Cardiac muscle cell (in vitro differentiated cells and primary cell): ENCODE results near the gene CCKAR. TPM values are rescaled to one million over a fixed set of nuclear protein-coding genes. Genes with fewer than 3 reads are reported as not detected.
"Not testable (repeated sequence)": the region's sequence is repeated elsewhere in the genome, so short reads cannot be mapped to it uniquely, and the experiment has no call there.

Experiments used
- DNase-seq, 2 donors: peaks; one replicate each; pipeline versions ENCODE4 v3.0.0 to v3.0.0-alpha.2; 2010 to 2017; ENCODE audit warnings: low read depth in 1 of 2, low spot score in 1 of 2
- H3K27ac ChIP-seq: fragments of 200-600 bp; sonication (generic); 2 replicates; pipeline ENCODE4 v1.5.1; 2016
- H3K27me3 ChIP-seq: fragments of 200-600 bp; sonication (generic); 2 replicates; pipeline ENCODE4 v1.6.0; 2016; ENCODE audit warnings: control low read depth
- H3K36me3 ChIP-seq: fragments of 200-600 bp; sonication (generic); 2 replicates; pipeline ENCODE4 v1.5.1; 2016; ENCODE audit warnings: control low read depth
- H3K4me1 ChIP-seq: fragments of 200-600 bp; sonication (generic); 2 replicates; pipeline ENCODE4 v1.8.1; 2017; ENCODE audit warnings: low read depth, mild to moderate bottlenecking, mixed run types
- H3K4me3 ChIP-seq: fragments of 200-600 bp; sonication (generic); 2 replicates; pipeline ENCODE4 v1.5.1; 2016; ENCODE audit warnings: mild to moderate bottlenecking
- H3K9me3 ChIP-seq: fragments of 200-600 bp; sonication (generic); 2 replicates; pipeline ENCODE4 v1.5.1; 2017; ENCODE audit warnings: low read depth, mild to moderate bottlenecking, control low read depth
- CTCF ChIP-seq: IDR thresholded peaks from 2 replicates; pipeline ENCODE4 v1.5.1; 2012; ENCODE audit warnings: low read depth, mild to moderate bottlenecking, low read length
- polyA plus RNA-seq: library from polyadenylated mRNA; unstranded; fragments of >200 nt; fragmentation: Nextera tagmentation; extraction: Ambion mirVana; gene quantifications from 2 replicates; pipeline ENCODE4 v1.2.1, GENCODE V29; 2016
- total RNA-seq: library from RNA; depleted of rRNA; stranded (reverse); fragments of >200 nt; gene quantifications from 2 replicates; pipeline ENCODE4 v1.2.3, GENCODE V29; 2016

The CCKAR gene
- total and polyA plus RNA-seq, 2 experiments from 2014 or later = 0.23 to 0.89 TPM

GRCh38 chr4:26503427-26503826, 13.1 kb upstream of the CCKAR start:
- Histone ChIP-seq H3K4me1 (peaks cover 8% of the 10 kb centered on the region), H3K27me3 (no peaks in the 10 kb centered on the region), H3K9me3 (no peaks in the 10 kb centered on the region), H3K4me3 (no peak overlapping the region), H3K36me3 (no peaks in the 10 kb centered on the region), H3K27ac (peak overlapping the region; percentile 15)
- no peak for TF ChIP-seq CTCF
- peak in 1 of 2 donors; percentile 30 for DNase-seq

- H3K27ac ChIP-seq, H3K4me1 ChIP-seq, H3K27me3 ChIP-seq, H3K9me3 ChIP-seq, H3K4me3 ChIP-seq, H3K36me3 ChIP-seq, DNase-seq: not testable (repeated sequence)
Measured at GRCh38 chr4:26500565-26500999, 10.3 kb upstream of the CCKAR start.

- no peak for TF ChIP-seq CTCF
- Histone ChIP-seq H3K4me3 (no peak overlapping the region), H3K9me3 (no peaks in the 10 kb centered on the region), H3K27ac (no peak overlapping the region), H3K36me3 (no peaks in the 10 kb centered on the region), H3K27me3 (no peaks in the 10 kb centered on the region), H3K4me1 (no peaks in the 10 kb centered on the region)
- no peak for DNase-seq
Measured at GRCh38 chr4:26496207-26496783, 6.0 kb upstream of the CCKAR start.

GRCh38 chr4:26493461-26493860, 3.2 kb upstream of the CCKAR start:
- no peak overlapping the region for H3K4me3 ChIP-seq
- no peaks in the 10 kb centered on the region for H3K4me1 ChIP-seq
- no peaks in the 10 kb centered on the region for H3K36me3 ChIP-seq
- no peaks in the 10 kb centered on the region for H3K27me3 ChIP-seq
- no peaks in the 10 kb centered on the region for H3K9me3 ChIP-seq
- no peak overlapping the region for H3K27ac ChIP-seq
- DNase-seq = no peak
- no peak for TF ChIP-seq CTCF

GRCh38 chr4:26491449-26492170, 1.3 kb upstream of the CCKAR start:
- Histone ChIP-seq H3K9me3 (no peaks in the 10 kb centered on the region), H3K4me1 (no peaks in the 10 kb centered on the region), H3K27me3 (no peaks in the 10 kb centered on the region), H3K4me3 (no peak overlapping the region), H3K27ac (no peak overlapping the region), H3K36me3 (no peaks in the 10 kb centered on the region)
- no peak for TF ChIP-seq CTCF
- DNase-seq = no peak

GRCh38 chr4:26490960-26491284, 638 bp upstream of the CCKAR start:
- Histone ChIP-seq H3K36me3 (no peaks in the 10 kb centered on the region), H3K27ac (no peak overlapping the region), H3K4me3 (no peak overlapping the region), H3K27me3 (no peaks in the 10 kb centered on the region), H3K9me3 (no peaks in the 10 kb centered on the region), H3K4me1 (no peaks in the 10 kb centered on the region)
- no peak for DNase-seq
- no peak for TF ChIP-seq CTCF
